K562 (cell line): ENCODE data around the gene ZBTB16. TPM values are rescaled to one million over a fixed set of nuclear protein-coding genes. Genes with fewer than 3 reads are reported as not detected.

ENCODE experiments used
- ARID2 ChIP-seq: fragments of 450-650 bp; IDR thresholded peaks from 2 replicates; pipeline ENCODE4 v1.6.1; 2017; ENCODE audit warnings: antibody characterized with exemption, mild to moderate bottlenecking
- EP300 ChIP-seq: IDR thresholded peaks from 2 replicates; pipeline ENCODE4 v1.6.1; 2012; ENCODE audit warnings: low read length, improper control_type of control experiment
- GATA2 ChIP-seq: sonication (generic); formaldehyde crosslinking; IDR thresholded peaks from 2 replicates; pipeline ENCODE4 v1.4.0; 2020; ENCODE audit warnings: mild to moderate bottlenecking, missing genetic modification reagents
- JUND ChIP-seq, 2 experiments: IDR thresholded peaks; 2 replicates in 1 of 2; 3 replicates in 1 of 2; pipeline ENCODE4 v1.6.1; 2011; ENCODE audit warnings: borderline replicate concordance in 2 of 2, low read depth in 2 of 2, low read length in 2 of 2, improper control_type of control experiment in 1 of 2, missing biosample characterization in 1 of 2, missing genetic modification characterization in 1 of 2, missing genetic modification reagents in 1 of 2
- KDM1A ChIP-seq, 2 experiments: fragments of 450-650 bp; IDR thresholded peaks; 2 replicates each; pipeline ENCODE4 v1.6.1; 2016; ENCODE audit warnings: mild to moderate bottlenecking in 2 of 2
- LEF1 ChIP-seq: fragments of 450-650 bp; IDR thresholded peaks from 2 replicates; pipeline ENCODE4 v1.6.1; 2016; ENCODE audit warnings: mild to moderate bottlenecking
- NFRKB ChIP-seq: fragments of 450-650 bp; IDR thresholded peaks from 2 replicates; pipeline ENCODE4 v1.6.1; 2016; ENCODE audit warnings: low read depth
- SREBF1 ChIP-seq: fragments of 150-350 bp; IDR thresholded peaks from 2 replicates; pipeline ENCODE4 v1.6.1; 2014; ENCODE audit warnings: antibody characterized with exemption, low read depth, low read length, borderline replicate concordance
- U2AF2 ChIP-seq: fragments of 200-400 bp; formaldehyde crosslinking; optimal IDR thresholded peaks from 2 replicates; pipeline ENCODE3; 2017; ENCODE audit warnings: low read depth, mild to moderate bottlenecking, low read length
- polyA plus RNA-seq, 8 experiments: library from polyadenylated mRNA; depleted of rRNA in 4 of 8; stranded (reverse) in 5 of 8; unstranded in 3 of 8; fragments of >200 nt; fragmentation: Nextera tagmentation in 2 of 8; fragmentation: Illumina TruSeq in 1 of 8; extraction: Ambion mirVana in 2 of 8; extraction: Trizol in 1 of 8; gene quantifications; 2 replicates each; pipeline versions ENCODE4 v1.2.1 to v1.2.3, GENCODE V29; 2011 to 2014; ENCODE audit warnings: inconsistent platforms in 1 of 8, missing spikeins in 1 of 8
- total RNA-seq, 7 experiments: library from RNA; depleted of rRNA in 6 of 7; stranded (reverse); fragments of >200 nt in 6 of 7; fragmentation: Illumina TruSeq in 2 of 7; extraction: Trizol in 2 of 7; gene quantifications; 2 replicates each; pipeline versions ENCODE4 v1.2.1 to v1.2.3, GENCODE V29; 2011 to 2021; ENCODE audit warnings: low replicate concordance in 1 of 7
- TF ChIP-seq, protein P1 (sequence below), 2 experiments: IDR thresholded peaks in 1 of 2; conservative IDR thresholded peaks in 1 of 2; 2 replicates each; pipeline ENCODE4 v1.6.1; 2016; ENCODE audit warnings: low read depth in 2 of 2, mild to moderate bottlenecking in 1 of 2, missing compliant biosample characterization in 1 of 2, missing genetic modification characterization in 1 of 2, moderate library complexity in 1 of 2
- TF ChIP-seq, protein P2 (sequence below): fragments of 450-650 bp; IDR thresholded peaks from one replicate; pipeline ENCODE4 v1.6.1; 2018; ENCODE audit warnings: mild to moderate bottlenecking, moderate library complexity; ENCODE audit not compliant: partially characterized antibody

ZBTB16 gene
- total and polyA plus RNA-seq, 9 of the 15 experiments (the other 6 are each of a cell fraction or from before 2014, with no cell fraction given): 0.06 to 0.40 (median 0.24) TPM; not detected in 4

DNA sequence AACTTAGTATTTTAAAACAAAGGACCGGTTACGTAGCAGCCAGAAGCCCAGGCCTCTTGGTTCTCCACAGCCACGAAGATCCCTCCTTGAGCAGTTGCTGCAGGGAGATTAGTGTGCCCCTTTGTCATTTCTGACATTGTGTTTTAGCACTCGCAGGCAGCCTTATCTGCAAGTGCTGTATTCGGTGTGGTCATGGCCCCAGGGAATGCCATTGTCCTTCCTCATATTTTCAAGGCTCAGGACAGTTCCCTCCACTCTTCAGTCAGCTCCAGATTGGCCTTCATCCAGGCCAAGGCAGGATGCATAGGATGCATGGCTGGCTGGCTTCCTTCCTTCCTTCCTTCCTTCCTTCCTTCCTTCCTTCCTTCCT lies 88.5 kb downstream of the ZBTB16 start (continued):
- TF ChIP-seq SREBF1 (no peak), JUND (IDR thresholded peaks at IDR 0.05; ENCODE audit: borderline replicate concordance, low read depth, low read length) (no peak), JUND (tag; IDR thresholded peaks at IDR 0.05; ENCODE audit: borderline replicate concordance, low read depth, low read length) (peak; percentile 48; the same call in 1 of the 3 replicates), GATA2 (CRISPR knock-in tag) (peak; percentile 77), EP300 (no peak; the same call in 1 of the 2 replicates), KDM1A (IDR thresholded peaks at IDR 0.05) (peak in 1 of 2 experiments; percentile 19; a peak in 1 of 4 replicates), U2AF2 (no peak), NFRKB (no peak), ARID2 (no peak), LEF1 (no peak)
- TF ChIP-seq, protein P1, sequence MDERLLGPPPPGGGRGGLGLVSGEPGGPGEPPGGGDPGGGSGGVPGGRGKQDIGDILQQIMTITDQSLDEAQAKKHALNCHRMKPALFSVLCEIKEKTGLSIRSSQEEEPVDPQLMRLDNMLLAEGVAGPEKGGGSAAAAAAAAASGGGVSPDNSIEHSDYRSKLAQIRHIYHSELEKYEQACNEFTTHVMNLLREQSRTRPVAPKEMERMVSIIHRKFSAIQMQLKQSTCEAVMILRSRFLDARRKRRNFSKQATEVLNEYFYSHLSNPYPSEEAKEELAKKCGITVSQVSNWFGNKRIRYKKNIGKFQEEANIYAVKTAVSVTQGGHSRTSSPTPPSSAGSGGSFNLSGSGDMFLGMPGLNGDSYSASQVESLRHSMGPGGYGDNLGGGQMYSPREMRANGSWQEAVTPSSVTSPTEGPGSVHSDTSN (CRISPR knock-in tag; IDR thresholded peaks at IDR 0.05; ENCODE audit: low read depth): no peak
- TF ChIP-seq, protein P1 (tag; conservative IDR thresholded peaks at IDR 0.05; ENCODE audit: low read depth): peak; percentile 44
- TF ChIP-seq, protein P2, sequence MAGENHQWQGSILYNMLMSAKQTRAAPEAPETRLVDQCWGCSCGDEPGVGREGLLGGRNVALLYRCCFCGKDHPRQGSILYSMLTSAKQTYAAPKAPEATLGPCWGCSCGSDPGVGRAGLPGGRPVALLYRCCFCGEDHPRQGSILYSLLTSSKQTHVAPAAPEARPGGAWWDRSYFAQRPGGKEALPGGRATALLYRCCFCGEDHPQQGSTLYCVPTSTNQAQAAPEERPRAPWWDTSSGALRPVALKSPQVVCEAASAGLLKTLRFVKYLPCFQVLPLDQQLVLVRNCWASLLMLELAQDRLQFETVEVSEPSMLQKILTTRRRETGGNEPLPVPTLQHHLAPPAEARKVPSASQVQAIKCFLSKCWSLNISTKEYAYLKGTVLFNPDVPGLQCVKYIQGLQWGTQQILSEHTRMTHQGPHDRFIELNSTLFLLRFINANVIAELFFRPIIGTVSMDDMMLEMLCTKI: no peak
